Fibroblast of peridontal ligament (primary cell): ENCODE measurements around the gene TNFSF4.
"Not testable (repeated sequence)": the region's sequence is repeated elsewhere in the genome, so short reads cannot be mapped to it uniquely, and the experiment has no call there.

Experiments used
- DNase-seq: peaks from one replicate; pipeline ENCODE4 v3.0.0-alpha.2; 2010; ENCODE audit errors: extremely low read depth

The TNFSF4 gene

DNA sequence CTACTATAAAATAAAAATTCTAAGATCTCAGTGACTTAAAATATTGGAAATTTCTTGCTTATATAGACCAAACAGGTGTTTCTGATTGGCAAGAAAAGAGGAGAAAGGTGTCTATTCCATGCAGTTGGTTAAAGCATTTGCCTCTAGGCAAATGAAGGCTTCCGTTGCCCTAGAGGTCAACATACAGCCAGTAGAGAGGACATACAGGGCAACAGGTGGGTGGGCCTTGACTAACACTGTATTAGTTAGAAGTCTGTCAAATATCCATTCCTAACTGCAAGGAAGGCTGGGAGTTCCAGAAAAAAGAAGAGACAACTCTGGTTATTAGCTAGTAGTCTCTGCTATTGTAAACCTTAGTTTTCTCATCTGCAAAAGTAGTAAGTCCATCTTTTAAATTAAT is 43.0 kb downstream of the TNFSF4 start:
- DNase-seq: no peak

DNA sequence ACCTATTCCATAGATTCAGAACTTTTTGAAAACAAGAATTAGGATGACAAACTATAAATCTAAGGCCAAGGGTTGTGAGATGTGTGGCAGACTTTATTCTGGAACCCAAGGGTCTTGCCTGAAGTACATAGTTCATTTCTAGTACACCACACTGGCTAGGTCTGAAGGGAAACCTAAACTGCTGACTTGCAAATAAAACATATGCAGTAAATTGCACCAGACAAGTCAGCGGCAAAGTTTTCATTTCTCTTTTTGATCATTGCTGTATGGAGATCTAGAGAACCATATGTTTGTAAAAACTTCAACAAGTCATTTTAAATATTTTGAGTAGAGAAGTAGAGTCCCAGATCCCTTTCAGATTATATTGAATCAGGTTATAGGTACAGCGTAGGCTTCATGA is 43.9 kb downstream of the TNFSF4 start:
- no peak for DNase-seq

DNA sequence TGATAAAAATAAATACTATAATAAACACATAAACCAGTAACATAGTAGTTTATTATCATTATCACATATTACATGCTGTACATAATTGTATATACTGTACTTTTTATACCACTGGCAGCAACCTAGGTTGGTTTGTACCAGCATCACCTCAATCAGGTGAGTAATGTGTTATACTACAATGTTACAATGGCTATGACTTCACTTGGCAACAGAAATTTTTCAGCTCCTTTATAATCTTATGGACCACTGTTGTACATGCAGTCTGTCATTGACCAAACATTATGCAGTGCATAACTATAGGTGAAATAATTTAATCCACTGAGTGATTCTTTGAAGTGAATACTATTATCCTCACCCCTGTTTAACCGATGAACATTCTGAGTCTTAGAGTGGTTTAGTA is 44.5 kb downstream of the TNFSF4 start:
- no peak for DNase-seq

- DNase-seq: peak; percentile 66
Measured at GRCh38 chr1:173161510-173162221, 45.5 kb downstream of the TNFSF4 start.

DNA sequence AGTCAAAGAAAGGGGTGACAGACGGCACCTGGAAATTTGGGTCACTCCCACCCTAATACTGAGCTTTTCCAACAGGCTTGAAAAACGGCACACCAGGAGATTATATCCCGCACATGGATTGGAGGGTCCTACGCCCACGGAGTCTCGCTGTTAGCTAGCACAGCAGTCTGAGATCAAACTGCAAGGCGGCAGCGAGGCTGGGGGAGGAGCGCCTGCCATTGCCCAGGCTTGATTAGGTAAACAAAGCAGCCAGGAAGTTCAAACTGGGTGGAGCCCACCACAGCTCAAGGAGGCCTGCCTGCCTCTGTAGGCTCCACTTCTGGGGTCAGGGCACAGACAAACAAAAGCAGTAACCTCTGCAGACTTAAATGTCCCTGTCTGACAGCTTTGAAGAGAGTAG is 53.2 kb downstream of the TNFSF4 start:
- DNase-seq: not testable (repeated sequence)

DNA sequence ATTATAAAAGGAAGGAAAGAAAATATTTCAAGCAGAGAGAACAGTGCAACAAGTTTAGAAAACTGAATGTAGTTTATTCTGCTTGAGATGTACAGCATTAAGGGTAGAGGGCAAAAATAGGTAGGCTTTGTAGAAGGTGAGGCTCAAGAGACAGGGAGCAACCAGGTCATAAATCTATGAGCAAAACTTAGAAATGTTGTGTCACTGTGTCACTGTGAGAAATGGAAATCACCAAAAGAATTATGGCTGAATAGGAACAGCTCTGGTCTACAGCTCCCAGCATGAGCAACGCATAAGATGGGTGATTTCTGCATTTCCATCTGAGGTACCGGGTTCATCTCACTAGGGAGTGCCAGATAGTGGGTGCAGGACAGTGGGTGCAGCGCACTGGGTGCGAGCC is 53.6 kb downstream of the TNFSF4 start:
- DNase-seq: no peak

- no peak for DNase-seq
Measured at GRCh38 chr1:173152598-173152997, 54.5 kb downstream of the TNFSF4 start.

DNA sequence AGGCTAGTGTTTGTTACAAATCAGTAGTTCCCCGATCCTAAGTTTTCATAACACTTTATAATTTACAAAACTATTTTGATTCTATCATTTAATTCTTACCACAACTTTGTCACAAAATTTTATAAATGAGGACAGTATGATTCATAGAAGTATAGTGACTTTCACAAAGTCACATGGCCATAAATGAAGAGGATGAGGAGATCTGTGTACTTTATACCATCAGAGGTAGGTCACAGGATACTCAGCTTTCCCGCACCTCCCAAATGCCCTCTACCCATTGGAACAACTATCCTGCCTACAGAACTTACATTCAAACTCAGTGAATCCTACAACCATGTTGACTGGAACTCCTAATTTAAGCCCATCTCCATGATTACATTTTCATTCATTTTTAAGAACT is 56.3 kb downstream of the TNFSF4 start:
- DNase-seq: no peak

- DNase-seq: peak; percentile 86
Measured at GRCh38 chr1:173149887-173150286, 57.2 kb downstream of the TNFSF4 start.

GRCh38 chr1:173148971-173149370 is 58.2 kb downstream of the TNFSF4 start:
- no peak for DNase-seq

DNA sequence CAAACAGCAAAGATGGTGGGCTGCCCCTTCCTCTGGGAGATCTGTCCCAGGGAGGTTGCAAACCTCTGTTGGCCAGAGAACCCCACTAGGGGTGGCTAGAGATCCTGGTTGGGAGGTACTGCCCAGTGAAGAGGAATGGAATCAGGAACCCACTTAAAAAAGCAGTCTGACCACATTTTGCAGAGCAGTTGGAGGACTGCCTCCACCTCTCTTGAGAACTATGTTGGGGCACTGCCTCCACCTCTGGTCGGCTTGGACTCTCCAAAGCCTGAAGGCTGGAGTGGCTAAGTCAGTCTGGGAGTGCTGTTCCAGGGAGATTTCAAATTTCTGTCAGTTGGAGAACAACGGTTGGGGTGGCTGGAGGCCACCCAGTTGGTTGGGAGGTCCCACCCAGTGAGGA is 58.6 kb downstream of the TNFSF4 start:
- DNase-seq: no peak

GRCh38 chr1:173140733-173141132 is 66.4 kb downstream of the TNFSF4 start:
- DNase-seq: no peak

DNA sequence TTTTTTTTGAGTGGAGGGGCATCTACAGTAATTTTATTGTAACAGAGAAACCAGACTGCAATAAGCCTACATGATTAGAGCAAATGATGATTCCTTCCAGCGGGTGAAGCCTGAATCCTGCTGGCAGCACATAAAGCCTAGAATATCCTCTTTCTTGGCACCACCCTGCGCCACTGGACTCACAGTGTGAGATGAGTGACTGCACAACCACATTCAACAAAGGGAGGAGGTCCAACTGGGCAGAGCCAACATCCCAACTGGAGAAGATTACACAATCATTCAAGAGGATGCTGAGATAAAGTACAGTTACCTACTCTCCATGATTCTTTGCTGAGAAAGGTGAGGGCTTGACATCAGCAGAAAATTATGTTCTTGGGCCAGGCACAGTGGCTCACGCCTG is 67.4 kb downstream of the TNFSF4 start:
- no peak for DNase-seq

GRCh38 chr1:173137107-173137706 is 69.9 kb downstream of the TNFSF4 start:
- peak; percentile 31 for DNase-seq

- DNase-seq: no peak
Measured at GRCh38 chr1:173134800-173135199, 72.3 kb downstream of the TNFSF4 start.

- peak; percentile 40 for DNase-seq
Measured at GRCh38 chr1:173134029-173134428, 73.1 kb downstream of the TNFSF4 start.
